DOHH2 (cell line): ENCODE data around the gene PRDM16.

Experiments
- H3F3A ChIP-seq: fragments of 200-600 bp; sonication (generic), shearing (Covaris generic); 2 replicates; pipeline ENCODE4 v1.6.0; 2016; ENCODE audit warnings: antibody characterized with exemption, mild to moderate bottlenecking; ENCODE audit not compliant: control insufficient read depth, insufficient read depth
- H3K27ac ChIP-seq: fragments of 200-600 bp; sonication (generic); 2 replicates; pipeline ENCODE4 v1.5.1; 2014; ENCODE audit warnings: low read depth, mild to moderate bottlenecking, low read length, moderate library complexity
- H3K27me3 ChIP-seq: fragments of 200-600 bp; sonication (generic); 2 replicates; pipeline ENCODE4 v1.6.1; 2014; ENCODE audit warnings: mild to moderate bottlenecking, low read length, mixed read lengths; ENCODE audit not compliant: control insufficient read depth
- H3K36me3 ChIP-seq: fragments of 200-600 bp; sonication (generic); 2 replicates; pipeline ENCODE4 v1.6.1; 2014; ENCODE audit warnings: mild to moderate bottlenecking, low read length, moderate library complexity, mixed read lengths; ENCODE audit not compliant: control insufficient read depth
- H3K4me1 ChIP-seq: fragments of 200-600 bp; sonication (generic); 2 replicates; pipeline ENCODE4 v1.6.1; 2014; ENCODE audit warnings: mild to moderate bottlenecking, low read length, mixed read lengths; ENCODE audit not compliant: control insufficient read depth
- H3K4me2 ChIP-seq: fragments of 200-600 bp; sonication (generic); 2 replicates; pipeline ENCODE4 v1.6.0; 2014; ENCODE audit warnings: mild to moderate bottlenecking, low read length, moderate library complexity
- H3K4me3 ChIP-seq: fragments of 200-600 bp; sonication (generic); 2 replicates; pipeline ENCODE4 v1.5.1; 2014; ENCODE audit warnings: mild to moderate bottlenecking, low read length, mixed read lengths
- H3K79me2 ChIP-seq: fragments of 200-600 bp; sonication (generic); 2 replicates; pipeline ENCODE4 v1.6.1; 2014; ENCODE audit warnings: mild to moderate bottlenecking, low read length, mixed read lengths; ENCODE audit not compliant: control insufficient read depth
- H3K9me2 ChIP-seq: fragments of 200-600 bp; sonication (generic); replicated peaks from 2 replicates; pipeline ENCODE4 v1.6.1; 2014; ENCODE audit warnings: mild to moderate bottlenecking, low read length, mixed read lengths; ENCODE audit not compliant: control insufficient read depth
- H3K9me3 ChIP-seq: fragments of 200-600 bp; sonication (generic); 2 replicates; pipeline ENCODE4 v1.6.1; 2014; ENCODE audit warnings: antibody characterized with exemption, low read length, mixed read lengths; ENCODE audit not compliant: control insufficient read depth, insufficient read depth
- H4K20me1 ChIP-seq: fragments of 200-600 bp; sonication (generic); 2 replicates; pipeline ENCODE4 v1.6.0; 2014; ENCODE audit warnings: low read depth, mild to moderate bottlenecking, antibody characterized with exemption, low read length, moderate library complexity; ENCODE audit not compliant: control insufficient read depth, insufficient read depth
- CTCF ChIP-seq: fragments of 200-600 bp; sonication (generic); IDR thresholded peaks from one replicate; pipeline ENCODE4 v1.5.1; 2014; ENCODE audit warnings: antibody characterized with exemption, mild to moderate bottlenecking, low read depth, low read length; ENCODE audit not compliant: poor library complexity, severe bottlenecking
- EZH2phosphoT487 ChIP-seq: fragments of 200-600 bp; sonication (generic); IDR thresholded peaks from 2 replicates; pipeline ENCODE4 v1.6.1; 2017; ENCODE audit warnings: borderline replicate concordance, mild to moderate bottlenecking, antibody characterized with exemption, low read length, moderate library complexity, mixed read lengths

PRDM16 gene

GRCh38 chr1:3296326-3296725, 227.3 kb downstream of the PRDM16 start:
- H3K9me3 ChIP-seq, result no peaks in the 10 kb centered on the region
- H3K4me3 ChIP-seq, result no peak overlapping the region
- H3F3A ChIP-seq, result no peaks in the 10 kb centered on the region
- TF ChIP-seq EZH2phosphoT487 (no peak), CTCF (no peak)
- H3K4me2 ChIP-seq, result no peak overlapping the region
- no peaks in the 10 kb centered on the region for H3K9me2 ChIP-seq
- H3K36me3 ChIP-seq, result no peaks in the 10 kb centered on the region
- H3K27me3 ChIP-seq, result no peaks in the 10 kb centered on the region
- no peaks in the 10 kb centered on the region for H3K79me2 ChIP-seq
- H3K27ac ChIP-seq, result no peak overlapping the region
- H3K4me1 ChIP-seq, result no peaks in the 10 kb centered on the region
- no peaks in the 10 kb centered on the region for H4K20me1 ChIP-seq

- no peak overlapping the region for H3K27ac ChIP-seq
- H3K4me1 ChIP-seq, result no peaks in the 10 kb centered on the region
- no peaks in the 10 kb centered on the region for H3K27me3 ChIP-seq
- TF ChIP-seq EZH2phosphoT487 (no peak), CTCF (no peak)
- H3K36me3 ChIP-seq, result no peaks in the 10 kb centered on the region
- no peak overlapping the region for H3K4me3 ChIP-seq
- H3K79me2 ChIP-seq, result no peaks in the 10 kb centered on the region
- no peaks in the 10 kb centered on the region for H3K9me3 ChIP-seq
- H4K20me1 ChIP-seq, result no peaks in the 10 kb centered on the region
- no peaks in the 10 kb centered on the region for H3K9me2 ChIP-seq
- no peaks in the 10 kb centered on the region for H3F3A ChIP-seq
- H3K4me2 ChIP-seq, result no peak overlapping the region
These were observed 227.8 kb downstream of the PRDM16 start for GRCh38 chr1:3296826-3297225.

- no peaks in the 10 kb centered on the region for H3K4me1 ChIP-seq
- TF ChIP-seq CTCF, result no peak
- no peak overlapping the region for H3K27ac ChIP-seq
- no peak overlapping the region for H3K4me2 ChIP-seq
- no peaks in the 10 kb centered on the region for H3K27me3 ChIP-seq
- no peaks in the 10 kb centered on the region for H4K20me1 ChIP-seq
- H3K9me2 ChIP-seq, result no peaks in the 10 kb centered on the region
- no peaks in the 10 kb centered on the region for H3F3A ChIP-seq
- H3K79me2 ChIP-seq, result no peaks in the 10 kb centered on the region
- H3K36me3 ChIP-seq, result no peaks in the 10 kb centered on the region
- no peak overlapping the region for H3K4me3 ChIP-seq
- H3K9me3 ChIP-seq, result no peaks in the 10 kb centered on the region
These were observed 228.8 kb downstream of the PRDM16 start for GRCh38 chr1:3297756-3298155.

GRCh38 chr1:3298197-3298596, 229.2 kb downstream of the PRDM16 start:
- H3F3A ChIP-seq, result no peaks in the 10 kb centered on the region
- no peaks in the 10 kb centered on the region for H3K9me3 ChIP-seq
- no peak overlapping the region for H3K27ac ChIP-seq
- no peak overlapping the region for H3K4me2 ChIP-seq
- no peaks in the 10 kb centered on the region for H3K79me2 ChIP-seq
- no peaks in the 10 kb centered on the region for H3K27me3 ChIP-seq
- no peaks in the 10 kb centered on the region for H3K9me2 ChIP-seq
- no peaks in the 10 kb centered on the region for H4K20me1 ChIP-seq
- H3K36me3 ChIP-seq, result no peaks in the 10 kb centered on the region
- no peaks in the 10 kb centered on the region for H3K4me1 ChIP-seq
- no peak for TF ChIP-seq EZH2phosphoT487
- no peak for TF ChIP-seq CTCF
- H3K4me3 ChIP-seq, result no peak overlapping the region
